ENCODE data around the gene EFEMP2.

EFEMP2 gene

DNA sequence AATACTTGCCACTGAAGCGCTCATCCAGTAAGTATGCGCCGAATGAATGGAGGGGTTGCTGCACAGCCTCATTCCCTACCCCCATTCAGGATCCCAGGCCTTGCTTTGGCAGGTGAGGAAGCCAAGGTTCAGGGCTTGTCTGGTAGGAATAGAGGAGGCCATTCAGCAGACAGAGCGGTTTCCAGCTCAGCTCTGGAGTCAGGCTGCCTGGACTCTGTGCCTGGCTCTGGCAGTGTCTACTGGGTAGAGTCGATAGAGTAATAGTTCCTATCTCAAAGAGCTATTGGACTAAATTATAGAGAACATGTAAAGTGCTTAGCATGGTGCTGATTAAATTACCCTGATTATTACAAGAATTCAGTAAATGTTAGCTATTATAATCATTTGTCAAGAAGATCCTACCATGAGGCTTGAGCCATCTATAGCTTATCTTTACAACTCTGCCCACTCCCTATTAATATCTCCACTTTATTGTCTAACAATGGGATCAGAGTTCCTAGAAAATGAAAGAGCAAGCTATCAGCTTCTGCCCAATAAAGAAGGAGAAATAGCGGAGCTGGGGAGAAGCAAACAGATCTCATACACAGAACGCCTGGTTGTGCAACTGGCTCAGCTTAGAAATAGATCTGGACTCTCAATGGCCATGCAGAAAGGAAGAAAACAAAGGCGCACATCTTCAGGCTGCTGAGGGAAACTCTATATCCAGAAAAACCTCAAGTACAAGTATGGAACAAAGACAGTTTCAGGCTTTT is 45.4 kb downstream of the EFEMP2 start:
- DNase-seq (ENCODE audit: low read depth), result no peak

DNA sequence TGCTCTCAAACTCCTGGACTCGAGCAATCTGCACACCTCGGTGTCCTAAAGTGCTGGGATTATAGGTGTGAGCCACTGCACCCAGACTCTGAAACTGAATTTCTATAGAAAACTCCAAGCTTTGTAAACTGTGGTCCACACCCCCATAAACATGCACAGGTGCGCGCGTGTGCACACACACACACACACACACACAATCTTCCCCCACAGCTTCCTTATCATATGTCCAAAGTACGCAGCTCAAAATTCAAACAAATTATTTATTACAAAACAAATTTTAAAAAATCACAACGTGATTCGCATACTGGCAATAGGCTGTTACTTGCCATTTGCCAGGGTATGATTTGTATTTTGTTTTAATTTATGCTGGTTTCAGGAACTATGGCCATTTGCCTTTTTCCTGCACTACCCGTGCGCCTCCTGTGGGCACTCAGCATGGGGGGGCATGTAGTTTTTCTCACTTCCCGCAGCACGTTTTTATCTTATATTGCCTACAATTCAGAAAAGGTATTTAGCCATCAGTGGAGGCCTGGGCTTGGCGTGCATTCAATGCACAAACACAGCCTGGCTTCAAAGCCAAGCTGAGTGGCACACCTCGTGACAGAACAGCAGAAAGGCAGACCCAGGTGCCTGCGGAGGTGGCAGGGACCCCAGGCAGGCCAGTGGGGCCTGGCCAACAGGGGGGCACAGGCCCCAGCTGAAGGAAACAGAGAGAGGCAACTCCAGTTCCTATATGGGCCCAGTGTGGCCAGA is 49.6 kb downstream of the EFEMP2 start:
- no peak for DNase-seq (ENCODE audit: low read depth)

DNA sequence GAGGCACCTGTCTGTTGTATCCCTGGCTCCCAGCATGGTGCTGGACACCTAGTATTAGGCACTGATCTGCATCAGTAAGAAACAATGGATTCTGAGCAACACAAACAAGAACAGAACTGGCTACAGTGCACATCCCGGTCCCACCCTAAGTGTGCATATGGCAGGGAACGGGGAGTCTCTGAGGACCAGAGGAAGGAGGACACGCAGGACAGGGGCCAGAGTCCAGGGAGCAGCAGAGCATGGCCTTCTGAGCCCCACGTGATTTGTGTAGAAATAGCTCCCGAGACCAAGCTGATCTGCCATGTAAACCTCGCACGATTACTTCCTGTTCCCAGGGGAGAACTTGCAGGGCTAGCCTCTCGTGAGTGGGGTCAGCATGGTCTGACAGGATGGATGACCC is 51.5 kb downstream of the EFEMP2 start:
- DNase-seq (ENCODE audit: low read depth), result no peak

DNA sequence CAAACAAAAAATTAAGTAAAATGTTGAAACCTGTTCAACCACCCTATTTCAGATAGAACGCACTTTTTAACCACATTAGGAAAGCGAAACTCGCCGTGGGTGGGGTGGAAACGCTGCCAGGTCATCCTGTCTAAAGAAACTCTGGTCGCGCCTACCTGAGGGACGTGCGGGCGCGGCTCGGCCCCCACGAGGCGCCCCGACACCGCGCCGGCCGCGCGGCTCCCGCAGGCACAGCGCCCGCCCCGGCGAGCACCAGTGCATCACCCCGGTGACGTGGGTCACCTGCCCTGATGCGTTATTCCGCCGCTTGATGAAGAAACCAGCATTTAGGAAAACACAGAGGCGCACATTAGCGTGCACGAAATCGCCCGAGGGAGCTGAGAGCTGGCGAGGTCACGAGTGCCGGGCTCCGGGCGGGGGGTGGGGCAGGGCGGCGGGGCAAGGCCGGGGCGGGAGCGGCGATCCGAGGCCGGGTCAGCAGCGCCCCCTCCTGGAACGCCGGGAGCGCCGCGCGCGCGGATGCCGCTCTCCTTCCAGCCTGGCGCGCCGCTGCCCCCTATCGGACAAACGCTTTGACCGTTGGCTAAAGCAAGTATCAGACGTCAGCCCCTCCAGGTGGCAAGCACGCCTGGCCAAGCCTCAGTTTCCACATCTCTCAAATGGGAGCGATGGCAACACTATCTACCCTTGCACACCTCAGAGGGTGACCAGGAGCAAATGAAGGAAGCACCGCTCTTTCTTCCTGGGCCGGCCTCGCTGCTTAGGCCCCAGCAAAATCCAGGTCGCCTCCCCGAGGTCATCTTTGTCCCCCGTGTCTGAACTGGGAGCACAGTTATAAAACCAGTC is 54.5 kb downstream of the EFEMP2 start:
- DNase-seq (ENCODE audit: low read depth), result peak; percentile 84

DNA sequence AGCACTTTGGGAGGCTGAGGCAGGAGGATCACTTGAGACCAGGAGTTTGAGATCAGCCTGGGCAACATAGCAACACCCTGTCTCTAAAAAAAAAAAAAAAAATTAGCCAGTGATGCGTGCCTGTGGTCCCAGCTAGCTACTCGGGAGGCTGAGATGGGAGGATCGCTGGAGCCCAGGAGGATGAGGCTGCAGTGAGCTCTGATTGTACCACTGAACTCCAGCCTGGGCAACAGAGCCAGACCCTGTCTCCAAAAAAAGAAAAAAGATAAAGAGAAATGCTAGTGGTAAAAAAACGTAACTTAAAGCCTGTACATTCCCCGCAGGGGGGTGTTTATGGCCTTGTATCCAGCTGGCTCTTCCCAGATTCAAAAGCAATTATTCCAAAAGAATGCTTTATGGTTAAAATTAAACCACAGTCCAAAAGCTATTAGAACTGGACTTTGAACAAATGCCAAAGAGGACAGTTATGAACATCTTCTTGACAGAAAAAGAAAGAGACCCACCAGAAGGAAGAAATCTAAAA is 55.2 kb downstream of the EFEMP2 start:
- no peak for DNase-seq (ENCODE audit: low read depth)

DNA sequence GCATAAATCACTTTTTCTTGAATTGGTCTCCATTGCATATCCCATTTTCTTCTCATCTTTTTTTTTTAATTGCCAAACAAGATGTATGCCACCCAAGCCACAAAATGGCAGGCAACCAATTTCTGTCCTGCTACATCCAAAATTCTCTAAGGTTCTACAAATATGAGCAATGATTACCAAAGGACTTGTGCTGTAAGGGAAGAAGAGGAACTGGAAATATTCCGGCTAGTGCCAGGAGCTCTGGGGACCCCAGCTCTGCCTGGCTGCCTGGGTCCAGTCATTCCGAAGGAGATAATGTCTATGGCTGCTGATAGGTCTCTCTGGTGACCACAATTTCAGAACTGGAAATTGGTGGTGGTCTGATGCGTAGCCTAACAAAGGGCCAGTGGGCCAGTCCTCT is 55.9 kb downstream of the EFEMP2 start:
- DNase-seq (ENCODE audit: low read depth), result no peak
